ENCODE measurements around the gene MLXIP.
"Not testable (repeated sequence)": the region's sequence is repeated elsewhere in the genome, so short reads cannot be mapped to it uniquely, and the experiment has no call there.

The MLXIP gene

GRCh38 chr12:122158700-122159285 lies 80.2 kb downstream of the MLXIP start:
- no peak for DNase-seq

DNA sequence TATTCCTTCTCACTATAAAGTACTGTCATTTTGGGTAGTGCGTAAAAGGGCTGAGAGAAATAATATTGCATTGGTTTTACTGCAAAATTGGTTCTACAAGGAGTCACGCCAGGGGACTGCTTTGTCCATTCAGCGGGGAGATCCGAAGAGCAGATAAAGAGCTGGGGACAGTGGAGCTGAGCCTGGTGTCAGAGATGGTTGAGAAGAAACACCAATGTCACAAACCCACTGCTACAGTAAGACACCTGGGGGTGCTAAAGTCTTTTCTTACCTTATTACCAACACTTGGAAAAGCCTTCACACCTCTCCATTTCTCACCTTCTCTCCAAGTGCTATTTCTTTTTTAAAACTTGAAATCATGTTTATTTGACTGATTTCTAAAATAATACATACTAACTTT lies 81.3 kb downstream of the MLXIP start:
- no peak for DNase-seq

GRCh38 chr12:122160761-122161160 lies 82.2 kb downstream of the MLXIP start:
- DNase-seq = no peak

- no peak for DNase-seq
Observed at GRCh38 chr12:122161682-122162081, 83.1 kb downstream of the MLXIP start.

- no peak for DNase-seq
Observed at GRCh38 chr12:122162976-122163375, 84.4 kb downstream of the MLXIP start.

- no peak for DNase-seq
Observed at GRCh38 chr12:122166422-122167349, 88.1 kb downstream of the MLXIP start.

DNA sequence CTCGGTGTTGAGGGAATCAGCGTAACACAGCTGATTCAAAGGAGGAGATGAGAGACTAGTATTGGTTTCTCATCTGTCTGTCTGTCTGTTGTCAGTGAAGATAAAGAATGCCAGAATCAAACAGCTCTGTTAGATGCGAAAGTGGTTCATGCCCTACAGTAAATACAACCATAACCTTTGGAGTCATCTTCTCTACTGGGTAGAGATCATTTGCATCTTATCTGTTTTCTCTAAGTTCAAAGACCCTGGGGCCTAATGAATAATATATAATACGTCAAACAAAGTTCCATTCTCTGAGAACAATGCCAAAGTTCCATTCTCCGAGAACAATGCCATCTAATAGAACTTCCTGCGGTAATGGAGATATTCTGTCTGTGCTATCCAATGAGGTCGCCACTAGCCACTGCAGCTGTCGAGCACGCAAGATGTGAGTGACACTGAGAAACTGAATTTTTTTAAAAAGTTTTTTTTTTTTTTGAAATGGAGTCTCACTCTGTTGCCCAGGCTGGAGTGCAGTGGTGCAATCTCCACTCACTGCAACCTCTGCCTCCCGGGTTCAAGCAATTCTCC lies 88.9 kb downstream of the MLXIP start:
- DNase-seq = no peak

DNA sequence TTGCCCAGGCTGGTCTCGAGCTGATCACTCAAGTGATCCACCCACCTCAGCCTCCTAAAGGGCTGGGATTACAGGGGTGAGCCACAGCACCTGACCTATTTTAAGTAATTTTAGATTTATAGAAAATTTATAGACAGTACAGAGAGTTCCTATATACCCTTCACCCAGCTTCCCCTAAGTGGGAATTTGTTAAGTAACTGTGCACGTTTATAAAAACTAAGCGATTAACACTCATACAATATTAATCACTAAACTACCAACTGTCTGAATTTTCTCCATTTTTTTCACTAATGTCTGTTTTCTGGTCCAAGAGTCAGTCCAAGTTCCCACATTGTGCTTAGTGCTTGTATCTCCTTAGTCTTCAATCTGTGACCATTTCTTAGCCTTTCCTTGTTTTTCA lies 89.9 kb downstream of the MLXIP start:
- no peak for DNase-seq

DNA sequence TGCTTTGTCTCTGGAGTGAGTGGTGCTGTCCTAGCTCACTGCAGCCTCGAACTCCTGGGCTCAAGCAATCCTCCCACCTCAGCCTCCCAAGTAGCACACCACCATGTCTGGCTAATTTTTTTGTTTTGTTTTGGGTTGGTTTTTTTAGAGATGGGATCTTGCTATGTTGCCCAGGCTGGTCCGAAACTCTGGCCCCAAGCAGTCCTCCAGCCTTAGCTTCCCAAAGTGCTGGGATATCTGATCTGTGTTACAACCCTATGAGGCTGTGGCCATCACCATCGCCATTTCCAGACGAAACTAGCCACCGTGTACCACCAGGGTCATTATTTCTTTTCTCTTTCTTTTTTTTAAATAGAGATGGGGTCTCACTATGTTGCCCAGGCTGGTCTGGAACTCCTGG lies 92.8 kb downstream of the MLXIP start:
- no peak for DNase-seq

GRCh38 chr12:122172262-122172939 lies 93.8 kb downstream of the MLXIP start:
- no peak for DNase-seq

DNA sequence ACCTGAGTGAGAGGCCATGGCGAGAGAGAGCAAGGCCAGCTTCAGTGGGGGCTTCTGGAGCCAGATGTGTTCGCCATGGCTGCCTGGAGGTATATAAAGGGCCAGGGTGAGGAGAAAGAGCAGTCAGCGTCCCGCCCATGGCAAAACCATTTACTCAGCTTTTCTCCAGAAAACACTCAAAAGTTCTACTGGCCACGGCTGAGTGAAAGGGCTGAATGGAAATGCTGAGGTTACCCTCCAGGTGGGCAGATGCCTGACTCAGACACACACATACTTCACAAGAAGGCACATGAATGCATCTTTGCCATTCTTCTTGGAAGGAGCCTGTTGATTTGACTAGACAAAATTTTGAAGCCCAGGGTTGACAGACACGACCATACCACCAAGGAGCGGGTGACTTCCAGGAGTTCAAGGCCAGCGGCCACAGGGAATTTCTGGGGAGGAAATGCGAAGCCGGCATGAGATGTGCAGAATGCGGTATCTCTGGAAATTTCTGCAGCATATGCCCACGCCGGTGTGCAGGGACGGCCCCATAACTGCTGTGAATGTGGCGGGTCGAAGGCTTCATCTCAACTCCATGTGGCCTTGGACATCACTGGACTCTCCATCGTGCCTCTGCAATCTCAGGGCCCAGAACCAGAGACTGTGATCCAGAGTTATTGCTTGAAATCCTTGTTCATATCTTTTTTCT lies 95.7 kb downstream of the MLXIP start, which contains the start of gene IL31:
Gene IL31 (minus strand): TSS at position 67 of the 691 bp plus-strand sequence. CDS start 49 bp downstream, at position 18.
- no peak for DNase-seq

DNA sequence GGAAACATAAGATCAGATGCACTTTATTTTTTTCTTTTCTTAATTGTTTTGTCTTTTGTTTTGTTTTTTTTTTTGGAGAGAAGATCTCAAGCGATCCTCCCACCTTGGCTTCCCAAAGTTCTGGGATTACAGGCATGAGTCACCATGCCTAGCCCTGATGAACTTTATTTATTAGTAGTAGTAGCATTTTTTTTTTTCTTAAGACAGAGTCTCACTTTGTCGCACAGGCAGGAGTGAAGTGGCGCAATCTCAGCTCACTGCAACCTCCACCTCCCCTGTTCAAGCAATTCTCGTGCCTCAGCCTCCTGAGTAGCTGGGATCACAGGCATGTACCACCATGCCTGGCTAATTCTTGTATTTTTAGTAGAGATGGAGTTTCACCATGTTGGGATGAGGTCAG lies 97.9 kb downstream of the MLXIP start:
- not testable (repeated sequence) for DNase-seq

GRCh38 chr12:122182887-122183587 lies 104.5 kb downstream of the MLXIP start, which contains the start of gene LRRC43:
Gene LRRC43 (plus strand): TSS chr12:122183123. CDS start chr12:122183145, 22 bp downstream.
- peak; percentile 35 for DNase-seq

- no peak for DNase-seq
Observed at GRCh38 chr12:122183588-122183940, 105.0 kb downstream of the MLXIP start.

DNA sequence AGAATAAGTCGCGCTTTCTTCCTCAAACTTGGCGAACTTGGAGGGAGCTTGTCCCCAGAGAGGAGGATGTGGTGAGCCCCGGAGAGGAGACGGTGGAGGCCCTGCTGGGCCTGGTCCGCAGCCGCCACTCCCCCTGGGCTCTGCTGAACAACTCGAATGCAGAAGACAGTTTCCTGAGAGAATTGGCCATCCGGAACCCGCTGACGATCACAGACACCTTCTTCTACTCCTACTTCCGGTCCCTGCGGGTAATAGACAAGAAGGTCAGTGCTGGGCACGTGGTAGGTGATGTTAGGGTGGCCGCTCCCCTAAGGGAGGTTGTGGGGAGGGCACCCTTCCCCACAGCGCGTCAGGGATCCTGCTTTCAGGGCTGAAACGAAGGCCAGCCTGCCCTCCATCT lies 106.0 kb downstream of the MLXIP start:
- DNase-seq = no peak

GRCh38 chr12:122185079-122185478 lies 106.5 kb downstream of the MLXIP start:
- DNase-seq = no peak

DNA sequence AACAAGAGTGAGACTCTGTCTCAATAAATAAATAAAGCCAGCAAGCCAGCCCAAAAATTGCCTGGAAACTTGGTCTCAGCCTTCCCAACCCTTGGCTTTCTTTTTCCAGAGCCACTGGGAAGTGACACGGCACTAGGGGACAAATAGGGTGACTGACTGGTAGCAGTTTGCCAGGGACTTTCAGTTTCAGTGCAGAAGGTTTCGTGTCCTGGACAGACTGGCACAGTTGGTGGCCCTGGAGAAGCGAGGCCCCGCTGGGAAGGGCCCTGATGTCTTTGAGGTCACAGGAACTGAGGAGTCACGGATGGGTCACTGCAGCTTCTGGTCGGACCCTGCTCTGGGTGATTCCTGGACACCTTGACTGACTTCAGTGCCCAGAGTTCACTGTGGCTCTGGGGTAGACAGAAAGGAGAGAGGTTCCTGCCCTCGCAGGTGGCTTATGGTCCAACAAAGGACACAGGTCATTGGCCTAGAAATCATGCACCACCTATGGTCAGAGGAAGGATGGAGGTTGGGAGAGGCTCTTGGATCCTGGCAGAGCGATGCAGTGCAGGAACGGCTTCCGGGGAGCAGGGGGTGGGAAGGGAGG lies 107.0 kb downstream of the MLXIP start:
- no peak for DNase-seq

DNA sequence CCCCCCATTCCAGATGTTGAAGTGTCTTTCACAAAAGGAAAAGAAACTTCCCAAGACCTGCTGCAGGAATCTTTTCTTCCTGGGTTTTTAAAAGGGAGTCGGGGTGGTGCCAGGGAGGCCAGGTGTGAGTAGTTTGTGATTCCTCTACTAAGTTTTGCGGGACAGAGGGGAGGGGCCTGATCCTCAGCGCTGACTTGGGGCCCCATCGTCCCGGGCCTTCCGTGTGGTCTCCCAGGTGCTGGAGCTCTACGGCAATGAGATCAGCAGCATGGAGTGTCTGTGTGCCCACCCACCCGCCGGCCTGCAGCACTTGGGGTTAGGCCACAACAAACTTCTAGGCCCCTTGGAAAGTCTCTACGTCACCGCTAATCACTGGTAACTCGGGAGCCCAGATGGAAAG lies 108.9 kb downstream of the MLXIP start:
- DNase-seq = no peak

GRCh38 chr12:122189626-122190475 lies 111.3 kb downstream of the MLXIP start:
- no peak for DNase-seq

GRCh38 chr12:122190842-122191668 lies 112.5 kb downstream of the MLXIP start:
- DNase-seq = peak; percentile 53
